ENCODE measurements around the gene HLA-B. TPM values are rescaled to one million over a fixed set of nuclear protein-coding genes. Genes with fewer than 3 reads are reported as not detected.

Gene HLA-B
- total RNA-seq, 2 donors from 2014 or later: 552 to 852 TPM

- H3K36me3 ChIP-seq: no peaks in the 10 kb centered on the region
- H3K4me1 ChIP-seq (ENCODE audit: control insufficient read depth in 1 of 2, low read depth in 2 of 2): peaks cover 0 to 15% of the 10 kb centered on the region in 2 donors
- no peaks in the 10 kb centered on the region for H3K27me3 ChIP-seq (replicated peaks; ENCODE audit: insufficient read depth)
- H3K9me3 ChIP-seq: no peaks in the 10 kb centered on the region
- no peak for ATAC-seq (ENCODE audit: insufficient number of reproducible peaks, low FRiP score, low read depth)
- no peak overlapping the region for H3K4me3 ChIP-seq
- no peak for TF ChIP-seq CTCF (IDR thresholded peaks at IDR 0.05)
- H3K27ac ChIP-seq: no peak overlapping the region
- no peak for DNase-seq (ENCODE audit: low spot score)
These were observed 4.7 kb downstream of the HLA-B start for GRCh38 chr6:31352310-31352682.

DNA sequence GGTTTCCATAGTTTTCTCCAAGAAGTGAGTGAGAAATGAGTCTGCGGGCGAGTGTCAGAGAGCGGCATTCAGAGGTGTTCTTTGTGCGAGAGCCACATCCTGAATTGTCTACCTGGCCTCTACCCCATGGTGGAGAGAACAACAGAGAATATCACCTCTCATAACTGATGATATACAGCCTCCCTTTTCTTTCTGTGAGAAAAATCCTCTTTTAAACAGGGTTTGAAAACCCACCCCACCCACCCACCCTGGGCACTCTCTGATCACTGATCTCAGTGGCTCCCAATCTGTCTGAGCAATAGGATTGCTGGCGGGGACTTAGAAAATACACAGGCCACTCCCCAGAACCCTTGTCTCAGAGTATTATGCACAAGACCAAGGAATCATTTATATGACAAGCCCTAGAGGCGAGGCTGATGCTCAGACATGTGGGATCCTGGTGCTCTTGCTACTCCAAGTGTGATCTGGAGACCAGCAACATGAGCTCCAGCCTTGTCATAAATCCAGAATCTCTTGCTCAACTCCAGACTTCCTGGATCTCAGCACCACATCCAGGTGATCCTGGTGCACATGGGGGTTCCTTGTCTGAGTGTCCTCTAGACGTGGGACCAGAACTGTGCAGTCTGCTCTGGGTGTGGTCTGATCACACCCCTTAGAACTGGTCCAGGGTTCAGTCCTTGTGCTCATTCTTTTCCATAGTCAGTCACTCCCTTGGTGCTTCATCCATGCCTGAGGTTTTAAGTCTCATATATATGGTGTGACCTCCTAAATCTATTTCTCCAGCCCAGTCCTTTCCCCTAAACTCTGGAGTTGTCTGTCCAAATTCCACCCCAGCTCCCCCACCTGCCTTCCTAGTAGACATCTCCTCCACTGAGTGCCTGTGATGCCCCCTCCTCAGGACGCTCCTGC, 5.3 kb downstream of the HLA-B start:
- ATAC-seq (ENCODE audit: insufficient number of reproducible peaks, low FRiP score, low read depth) (no peak), DNase-seq (ENCODE audit: low spot score) (no peak)
- no peak for TF ChIP-seq CTCF (IDR thresholded peaks at IDR 0.05)
- H3K9me3 ChIP-seq: no peaks in the 10 kb centered on the region
- no peaks in the 10 kb centered on the region for H3K36me3 ChIP-seq
- H3K27me3 ChIP-seq (replicated peaks; ENCODE audit: insufficient read depth): no peaks in the 10 kb centered on the region
- H3K4me3 ChIP-seq: no peak overlapping the region
- no peak overlapping the region for H3K27ac ChIP-seq
- peaks cover 0 to 15% of the 10 kb centered on the region in 2 donors for H3K4me1 ChIP-seq (ENCODE audit: control insufficient read depth in 1 of 2, low read depth in 2 of 2)

DNA sequence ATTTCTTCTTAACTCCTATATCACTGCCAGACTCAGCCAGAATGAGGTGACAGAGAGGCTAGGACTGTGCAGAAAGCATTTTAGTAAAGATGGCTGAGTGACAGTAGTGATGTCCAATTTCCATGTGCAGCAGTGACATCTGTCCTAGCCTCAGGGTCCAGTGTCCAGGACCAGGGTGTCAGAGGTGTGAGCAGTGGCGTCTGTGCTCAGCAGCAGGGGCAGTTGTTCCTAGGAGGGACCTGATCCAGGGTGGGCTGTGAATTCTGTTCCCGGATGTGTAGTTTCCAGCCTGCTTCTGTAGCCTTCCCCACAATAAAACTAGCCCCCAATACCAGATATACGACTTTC, 6.0 kb downstream of the HLA-B start:
- Histone ChIP-seq H3K4me1 (ENCODE audit: control insufficient read depth in 1 of 2, low read depth in 2 of 2) (peaks cover 0 to 15% of the 10 kb centered on the region in 2 donors), H3K27me3 (replicated peaks; ENCODE audit: insufficient read depth) (no peaks in the 10 kb centered on the region), H3K4me3 (no peak overlapping the region), H3K9me3 (no peaks in the 10 kb centered on the region), H3K27ac (no peak overlapping the region), H3K36me3 (no peaks in the 10 kb centered on the region)
- DNase-seq (ENCODE audit: low spot score): no peak
- TF ChIP-seq CTCF (IDR thresholded peaks at IDR 0.05): no peak
- no peak for ATAC-seq (ENCODE audit: insufficient number of reproducible peaks, low FRiP score, low read depth)

GRCh38 chr6:31350196-31351032, 6.6 kb downstream of the HLA-B start:
- no peaks in the 10 kb centered on the region for H3K27me3 ChIP-seq (replicated peaks; ENCODE audit: insufficient read depth)
- H3K4me1 ChIP-seq (ENCODE audit: control insufficient read depth in 1 of 2, low read depth in 2 of 2): peaks cover 0 to 11% of the 10 kb centered on the region in 2 donors
- H3K27ac ChIP-seq: no peak overlapping the region
- no peaks in the 10 kb centered on the region for H3K36me3 ChIP-seq
- no peak for ATAC-seq (ENCODE audit: insufficient number of reproducible peaks, low FRiP score, low read depth)
- no peak for DNase-seq (ENCODE audit: low spot score)
- H3K9me3 ChIP-seq: no peaks in the 10 kb centered on the region
- no peak for TF ChIP-seq CTCF (IDR thresholded peaks at IDR 0.05)
- no peak overlapping the region for H3K4me3 ChIP-seq

DNA sequence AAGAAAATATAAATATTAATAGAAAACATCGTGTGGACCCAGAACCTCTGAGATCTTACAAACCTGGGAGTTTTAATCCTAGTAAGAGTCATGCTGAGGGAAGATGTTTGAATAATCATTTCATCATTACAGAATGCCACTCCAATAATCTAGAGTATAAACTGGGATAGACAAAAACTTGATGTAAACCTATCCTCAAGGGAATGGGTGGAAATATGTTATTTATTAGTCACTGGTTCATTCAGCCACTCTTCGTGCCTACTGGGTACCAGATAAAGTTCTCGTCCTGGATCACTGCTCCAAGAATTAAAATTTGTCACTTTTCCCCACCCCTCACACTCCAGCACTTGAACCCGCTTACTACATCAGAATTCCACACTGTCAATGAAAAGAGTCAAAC, 7.7 kb downstream of the HLA-B start:
- Histone ChIP-seq H3K4me1 (ENCODE audit: control insufficient read depth in 1 of 2, low read depth in 2 of 2) (no peaks in the 10 kb centered on the region), H3K4me3 (no peak overlapping the region), H3K27me3 (replicated peaks; ENCODE audit: insufficient read depth) (no peaks in the 10 kb centered on the region), H3K27ac (no peak overlapping the region), H3K9me3 (no peaks in the 10 kb centered on the region), H3K36me3 (no peaks in the 10 kb centered on the region)
- ATAC-seq (ENCODE audit: insufficient number of reproducible peaks, low FRiP score, low read depth) (no peak), DNase-seq (ENCODE audit: low spot score) (no peak)
- TF ChIP-seq CTCF (IDR thresholded peaks at IDR 0.05): no peak

Measured in thoracic aorta (tissue), 2 donors.